Gastrocnemius medialis (tissue), 4 donors: ENCODE measurements around the gene NDRG4.

ENCODE experiments used
- POLR2A ChIP-seq, 2 donors: fragments of 450-650 bp; IDR thresholded peaks; one replicate each; pipeline ENCODE4 v1.6.1; 2017; ENCODE audit warnings: antibody characterized with exemption in 2 of 2, mild to moderate bottlenecking in 2 of 2, moderate library complexity in 2 of 2
- TF ChIP-seq, protein P1 (sequence below), 5 experiments: fragments of 450-650 bp in 3 of 5; fragments of 200-600 bp in 2 of 5; sonication (generic) in 2 of 5; IDR thresholded peaks in 4 of 5; conservative IDR thresholded peaks in 1 of 5; 1 replicate in 4 of 5; 2 replicates in 1 of 5; pipeline ENCODE4 v1.5.1; 2016 to 2019; ENCODE audit warnings: antibody characterized with exemption in 5 of 5, mild to moderate bottlenecking in 3 of 5, moderate library complexity in 3 of 5

DNA sequence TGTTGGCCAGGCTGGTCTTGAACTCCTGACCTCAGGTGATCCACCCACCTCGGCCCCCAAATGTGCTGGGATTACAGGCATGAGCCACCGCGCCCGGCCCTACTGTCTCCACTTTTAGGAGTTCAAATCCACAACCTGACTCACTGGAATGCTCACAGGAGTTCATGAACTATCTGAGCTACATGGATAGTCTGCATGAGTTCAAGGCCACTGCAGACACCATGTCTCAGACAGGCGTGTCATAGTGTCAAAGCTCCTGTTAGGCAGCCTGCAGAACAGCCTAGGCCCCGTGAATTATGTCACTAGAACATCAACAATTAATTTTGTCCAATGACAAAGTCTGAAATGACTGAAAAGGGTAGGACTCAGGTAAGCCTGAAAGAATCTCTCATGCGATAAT is 38.3 kb upstream of the NDRG4 start:
- no peak for TF ChIP-seq POLR2A (IDR thresholded peaks at IDR 0.05)
- TF ChIP-seq, protein P1, sequence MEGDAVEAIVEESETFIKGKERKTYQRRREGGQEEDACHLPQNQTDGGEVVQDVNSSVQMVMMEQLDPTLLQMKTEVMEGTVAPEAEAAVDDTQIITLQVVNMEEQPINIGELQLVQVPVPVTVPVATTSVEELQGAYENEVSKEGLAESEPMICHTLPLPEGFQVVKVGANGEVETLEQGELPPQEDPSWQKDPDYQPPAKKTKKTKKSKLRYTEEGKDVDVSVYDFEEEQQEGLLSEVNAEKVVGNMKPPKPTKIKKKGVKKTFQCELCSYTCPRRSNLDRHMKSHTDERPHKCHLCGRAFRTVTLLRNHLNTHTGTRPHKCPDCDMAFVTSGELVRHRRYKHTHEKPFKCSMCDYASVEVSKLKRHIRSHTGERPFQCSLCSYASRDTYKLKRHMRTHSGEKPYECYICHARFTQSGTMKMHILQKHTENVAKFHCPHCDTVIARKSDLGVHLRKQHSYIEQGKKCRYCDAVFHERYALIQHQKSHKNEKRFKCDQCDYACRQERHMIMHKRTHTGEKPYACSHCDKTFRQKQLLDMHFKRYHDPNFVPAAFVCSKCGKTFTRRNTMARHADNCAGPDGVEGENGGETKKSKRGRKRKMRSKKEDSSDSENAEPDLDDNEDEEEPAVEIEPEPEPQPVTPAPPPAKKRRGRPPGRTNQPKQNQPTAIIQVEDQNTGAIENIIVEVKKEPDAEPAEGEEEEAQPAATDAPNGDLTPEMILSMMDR (IDR thresholded peaks at IDR 0.05 in 4 of 5, conservative IDR thresholded peaks at IDR 0.05 in 1 of 5): no peak
